Choroid plexus epithelial cell (primary cell): ENCODE measurements around the gene DIPK1A.

Experiments
- DNase-seq: peaks from one replicate; pipeline ENCODE4 v3.0.0-alpha.2; 2010; ENCODE audit warnings: low read depth
- H3K4me3 ChIP-seq: 2 replicates; pipeline ENCODE4 v1.5.1; 2011; ENCODE audit warnings: low read depth, mild to moderate bottlenecking, control low read depth, low read length, moderate library complexity
- TF ChIP-seq, protein P1 (sequence below): conservative IDR thresholded peaks from 2 replicates; pipeline ENCODE4 v1.5.1; 2011; ENCODE audit warnings: low read depth, mild to moderate bottlenecking, control low read depth, inconsistent platforms, low read length, moderate library complexity

The DIPK1A gene

DNA sequence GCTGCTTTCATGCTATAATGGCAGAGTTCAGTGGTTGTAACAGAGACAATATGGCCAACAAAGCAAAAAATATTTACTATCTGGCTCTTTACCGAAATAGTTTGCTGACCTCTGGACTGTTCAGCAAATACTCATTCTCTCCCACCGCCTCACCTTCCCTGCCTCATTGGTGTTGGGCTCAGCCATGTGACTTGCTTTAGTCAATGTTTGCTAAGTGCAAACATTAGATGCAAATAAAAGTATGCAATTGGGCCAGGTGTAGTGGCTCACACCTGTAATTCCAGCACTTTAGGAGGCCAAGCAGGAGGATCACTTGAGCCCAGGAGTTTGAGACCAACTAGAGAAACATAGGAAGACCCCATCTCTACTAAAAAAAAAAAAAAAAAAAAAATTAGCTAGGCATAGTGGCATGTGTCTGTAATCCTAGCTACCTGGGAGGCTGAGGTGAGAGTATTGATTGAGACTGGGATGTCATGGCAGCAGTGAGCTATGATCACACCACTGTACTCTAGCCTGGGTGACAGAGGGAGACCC, 74.3 kb downstream of the DIPK1A start:
- DNase-seq: no peak
- TF ChIP-seq, protein P1, sequence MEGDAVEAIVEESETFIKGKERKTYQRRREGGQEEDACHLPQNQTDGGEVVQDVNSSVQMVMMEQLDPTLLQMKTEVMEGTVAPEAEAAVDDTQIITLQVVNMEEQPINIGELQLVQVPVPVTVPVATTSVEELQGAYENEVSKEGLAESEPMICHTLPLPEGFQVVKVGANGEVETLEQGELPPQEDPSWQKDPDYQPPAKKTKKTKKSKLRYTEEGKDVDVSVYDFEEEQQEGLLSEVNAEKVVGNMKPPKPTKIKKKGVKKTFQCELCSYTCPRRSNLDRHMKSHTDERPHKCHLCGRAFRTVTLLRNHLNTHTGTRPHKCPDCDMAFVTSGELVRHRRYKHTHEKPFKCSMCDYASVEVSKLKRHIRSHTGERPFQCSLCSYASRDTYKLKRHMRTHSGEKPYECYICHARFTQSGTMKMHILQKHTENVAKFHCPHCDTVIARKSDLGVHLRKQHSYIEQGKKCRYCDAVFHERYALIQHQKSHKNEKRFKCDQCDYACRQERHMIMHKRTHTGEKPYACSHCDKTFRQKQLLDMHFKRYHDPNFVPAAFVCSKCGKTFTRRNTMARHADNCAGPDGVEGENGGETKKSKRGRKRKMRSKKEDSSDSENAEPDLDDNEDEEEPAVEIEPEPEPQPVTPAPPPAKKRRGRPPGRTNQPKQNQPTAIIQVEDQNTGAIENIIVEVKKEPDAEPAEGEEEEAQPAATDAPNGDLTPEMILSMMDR: no peak

DNA sequence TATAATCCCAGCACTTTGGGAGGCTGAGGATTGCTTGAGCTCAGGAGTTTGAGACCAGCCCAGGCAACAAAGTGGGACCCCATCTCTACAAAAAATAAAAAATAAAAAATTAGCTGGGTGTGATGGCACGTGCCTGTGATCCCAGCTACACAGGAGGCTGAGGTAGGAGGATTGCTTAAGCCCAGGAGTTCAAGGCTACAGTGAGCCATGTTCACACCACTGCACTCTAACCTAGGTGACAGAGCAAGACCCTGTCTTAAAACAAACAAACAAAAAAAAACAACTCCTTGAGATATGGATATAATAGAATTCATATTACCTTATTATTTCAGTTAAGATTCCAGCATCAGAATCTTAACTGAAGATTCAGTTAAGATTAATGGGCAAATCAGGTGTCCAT, 77.1 kb downstream of the DIPK1A start:
- DNase-seq: no peak
- no peak overlapping the region for H3K4me3 ChIP-seq
- TF ChIP-seq, protein P1: no peak

More for the DNA sequence above, 74.3 kb downstream of the DIPK1A start:
- H3K4me3 ChIP-seq: no peak overlapping the region

DNA sequence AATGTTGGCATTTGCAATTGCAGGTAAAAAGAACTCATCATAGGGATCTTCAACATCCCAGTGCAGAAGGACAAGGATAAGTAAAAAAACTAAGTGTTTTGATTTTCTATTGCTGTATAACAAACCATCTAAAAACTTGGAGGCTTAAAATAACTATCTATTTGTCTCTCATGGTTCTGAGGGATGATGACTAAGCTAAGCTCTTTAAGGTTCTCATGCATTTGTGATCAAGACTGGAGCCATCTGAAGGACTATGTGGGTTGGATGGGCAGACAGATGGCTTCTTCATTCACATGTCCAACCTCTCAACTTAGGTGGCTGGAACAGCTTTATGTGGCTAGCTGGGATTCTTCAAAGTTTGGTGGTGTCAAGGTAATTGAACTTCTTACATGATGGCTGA, 78.0 kb downstream of the DIPK1A start:
- DNase-seq: no peak
- TF ChIP-seq, protein P1: no peak
- no peak overlapping the region for H3K4me3 ChIP-seq

DNA sequence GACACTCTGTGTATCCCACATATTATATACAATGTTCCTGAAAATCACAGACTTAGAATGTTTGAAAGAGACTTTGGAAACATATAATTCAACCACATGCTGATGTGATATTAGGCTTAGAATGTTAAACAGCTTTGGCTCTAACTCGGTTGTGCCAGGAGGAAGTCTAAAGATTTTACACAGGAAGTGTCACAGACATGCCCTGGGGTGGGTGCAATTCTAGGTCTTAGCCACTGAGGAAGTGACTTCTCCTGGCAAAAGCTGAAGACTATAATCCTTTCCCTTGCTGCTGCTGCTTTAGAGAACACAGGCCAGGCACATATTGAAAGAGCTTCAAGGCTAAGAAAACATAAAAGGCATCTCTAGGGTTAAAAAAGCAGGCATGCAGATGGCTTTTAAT, 78.4 kb downstream of the DIPK1A start:
- TF ChIP-seq, protein P1: no peak
- DNase-seq: no peak
- no peak overlapping the region for H3K4me3 ChIP-seq

DNA sequence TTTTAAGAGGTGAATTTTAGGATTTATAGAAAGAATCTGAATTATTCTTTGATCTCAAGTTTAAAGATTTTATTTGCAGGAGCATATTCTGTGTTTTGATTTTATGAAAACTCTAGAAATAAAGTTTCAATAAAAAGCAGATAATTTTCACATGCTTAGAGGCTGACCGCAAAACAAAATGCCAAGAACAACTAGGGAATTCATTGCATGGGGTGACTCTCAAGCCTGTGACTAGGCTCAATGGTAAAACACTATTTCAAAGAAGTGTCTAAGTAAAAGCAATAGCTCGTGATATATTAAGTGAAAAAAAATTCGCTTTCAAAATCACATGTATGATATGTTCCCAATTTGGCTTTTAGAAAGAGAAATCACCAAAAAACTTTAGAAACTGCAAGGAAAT, 79.9 kb downstream of the DIPK1A start:
- TF ChIP-seq, protein P1: no peak
- no peak overlapping the region for H3K4me3 ChIP-seq
- DNase-seq: no peak

DNA sequence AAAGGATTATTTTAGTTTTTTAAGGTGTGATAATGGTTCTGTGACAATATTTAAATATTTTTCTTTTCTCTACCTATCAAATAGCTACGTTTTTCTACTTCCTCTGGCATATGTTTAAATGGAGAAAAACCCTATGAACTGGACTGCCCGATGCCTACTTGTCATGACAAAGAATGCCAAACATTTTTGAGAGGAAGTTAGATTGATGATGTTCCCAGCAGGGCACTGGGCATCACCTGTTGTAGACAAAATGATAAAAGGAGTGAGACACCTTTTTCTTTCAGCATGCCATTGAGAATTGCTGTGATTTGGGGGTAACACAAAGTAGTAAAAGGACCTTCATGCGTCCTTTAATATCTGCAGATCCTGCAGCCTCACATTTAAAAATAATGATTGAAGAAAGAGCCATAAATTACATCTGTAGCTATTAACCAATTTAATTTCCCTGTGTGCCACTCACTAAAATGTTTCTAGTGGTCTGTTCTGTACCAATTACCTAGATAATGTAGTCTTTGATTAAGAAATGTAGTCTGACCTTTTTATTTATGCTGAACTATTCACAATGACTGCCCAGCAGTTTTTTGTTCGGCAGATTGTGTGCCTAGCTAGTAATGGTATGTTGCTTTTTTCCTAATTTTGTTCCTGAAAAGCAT, 81.8 kb downstream of the DIPK1A start:
- TF ChIP-seq, protein P1: no peak
- no peak overlapping the region for H3K4me3 ChIP-seq
- no peak for DNase-seq

DNA sequence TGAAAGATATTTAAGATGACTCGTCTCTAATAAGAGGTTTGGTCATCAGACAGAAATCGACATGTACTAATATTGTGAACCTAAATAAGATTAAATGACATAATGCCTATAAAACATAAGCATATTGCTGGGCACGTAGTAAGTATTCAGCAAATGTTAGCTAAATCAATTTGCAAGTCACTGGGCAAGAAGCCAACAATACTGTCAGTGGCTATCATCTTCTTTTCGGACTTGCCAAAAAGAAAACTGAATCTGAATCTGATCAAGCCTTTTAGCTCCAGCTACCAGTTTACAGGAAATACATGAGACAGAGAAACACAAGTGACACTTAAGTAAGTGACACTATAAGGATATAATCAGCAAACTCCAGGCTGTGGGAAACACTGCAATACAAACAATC, 83.5 kb downstream of the DIPK1A start:
- no peak overlapping the region for H3K4me3 ChIP-seq
- peak; percentile 58 for DNase-seq
- TF ChIP-seq, protein P1: no peak
